GM19467 (cell line): Measurements from ENCODE around the gene ALOX5.
A peak's percentile ranks its signal among the peaks of the same experiment; 100 is the strongest.
"Not testable (repeated sequence)": the region's sequence is repeated elsewhere in the genome, so short reads cannot be mapped to it uniquely, and the experiment has no call there.

Source experiments
- ATAC-seq: cut with Tn5 transposase; IDR thresholded peaks from one replicate; pipeline ENCODE4 v1.9.1; 2021; ENCODE audit warnings: mild to moderate bottlenecking, moderate library complexity; ENCODE audit not compliant: unreplicated experiment

ALOX5 gene

GRCh38 chr10:45461034-45461433 lies 87.0 kb downstream of the ALOX5 start:
- ATAC-seq, result peak; percentile 61

DNA sequence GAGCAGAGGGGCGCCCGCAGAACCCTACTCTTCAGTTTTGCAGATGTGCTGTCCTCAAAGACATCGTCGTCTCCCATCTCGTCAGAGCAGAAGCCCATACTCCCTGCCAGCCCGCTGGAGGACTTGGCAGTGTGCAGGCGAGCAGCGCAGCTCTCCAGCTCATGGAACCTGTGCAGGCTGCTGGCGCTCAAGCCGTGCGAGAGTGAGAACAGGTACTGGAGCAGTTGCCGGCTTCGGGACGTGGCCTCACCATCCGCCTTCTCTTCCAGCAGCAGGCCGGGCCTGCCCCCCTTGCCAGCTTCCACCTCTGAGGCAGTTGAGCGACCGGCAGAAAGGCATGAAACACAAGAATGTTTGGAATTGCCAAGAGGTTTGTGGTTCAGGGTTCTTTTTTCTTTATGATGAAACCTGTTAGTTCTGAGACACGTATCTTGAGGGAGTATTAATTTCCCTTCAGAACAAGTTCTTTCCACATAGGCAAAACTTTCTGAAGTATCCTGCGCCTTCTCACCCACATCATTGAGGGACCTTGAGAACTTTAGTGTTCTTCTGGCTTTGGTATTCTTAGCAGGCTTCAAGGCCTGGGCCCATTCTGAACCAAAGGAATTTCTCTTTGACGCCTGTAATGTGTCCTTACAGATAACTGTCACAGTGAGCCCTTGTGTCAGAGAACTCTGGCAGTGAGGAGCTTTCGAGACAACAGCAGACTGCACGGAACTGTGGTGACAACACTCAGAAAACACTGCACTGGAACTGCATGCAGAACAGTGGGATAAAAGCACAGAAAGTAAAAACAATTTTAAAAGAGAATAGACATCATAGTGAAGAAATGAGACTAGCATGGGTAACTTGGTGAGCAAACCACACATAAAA lies 89.5 kb downstream of the ALOX5 start:
- no peak for ATAC-seq

DNA sequence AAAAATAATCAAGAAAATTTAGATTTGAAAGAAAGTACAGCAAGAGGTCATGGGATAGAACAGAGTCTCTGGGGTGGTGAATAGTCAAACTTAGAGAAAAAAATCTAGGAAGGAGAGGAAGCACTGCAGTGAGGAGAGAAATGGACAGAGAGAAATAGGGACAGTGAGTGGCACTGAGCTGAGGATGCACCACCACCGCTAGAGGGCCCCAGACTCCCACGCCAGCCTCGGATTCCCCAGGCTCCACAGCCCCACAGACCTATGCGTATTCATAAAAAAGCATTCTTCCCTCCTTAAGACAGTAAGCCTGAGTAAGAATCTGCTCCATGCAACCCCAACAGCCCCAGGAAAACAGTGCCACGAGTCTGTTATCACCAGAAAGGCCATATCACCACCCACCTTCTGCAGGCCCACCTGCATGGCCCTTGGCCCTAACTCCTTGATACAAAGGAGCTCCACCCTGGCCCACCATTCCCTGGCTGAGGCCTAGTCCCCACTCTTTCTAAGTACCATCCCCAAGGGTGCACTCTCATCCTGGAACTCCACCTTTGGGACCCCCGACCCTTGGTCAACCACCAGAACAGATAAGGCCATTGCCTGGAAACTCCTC lies 91.0 kb downstream of the ALOX5 start:
- ATAC-seq, result peak; percentile 31

DNA sequence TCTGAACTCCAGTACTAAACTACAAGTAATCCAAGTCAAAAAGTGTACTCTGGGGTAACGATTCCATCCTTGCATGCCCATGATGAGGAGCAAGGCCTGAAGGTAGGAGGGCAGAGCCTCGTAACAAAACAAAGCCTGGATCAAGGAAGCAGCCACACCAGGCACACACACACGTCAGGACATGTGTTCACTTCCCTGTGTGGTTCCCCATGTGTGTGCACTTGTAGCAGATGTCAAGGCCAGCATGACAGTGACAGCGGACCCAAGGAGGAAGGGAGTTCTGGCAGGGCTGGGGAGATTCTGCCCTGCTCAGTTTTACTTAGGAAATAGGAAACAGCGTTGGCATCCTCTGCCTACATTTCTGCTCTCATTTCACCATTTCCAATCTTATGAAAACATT lies 92.8 kb downstream of the ALOX5 start:
- no peak for ATAC-seq

DNA sequence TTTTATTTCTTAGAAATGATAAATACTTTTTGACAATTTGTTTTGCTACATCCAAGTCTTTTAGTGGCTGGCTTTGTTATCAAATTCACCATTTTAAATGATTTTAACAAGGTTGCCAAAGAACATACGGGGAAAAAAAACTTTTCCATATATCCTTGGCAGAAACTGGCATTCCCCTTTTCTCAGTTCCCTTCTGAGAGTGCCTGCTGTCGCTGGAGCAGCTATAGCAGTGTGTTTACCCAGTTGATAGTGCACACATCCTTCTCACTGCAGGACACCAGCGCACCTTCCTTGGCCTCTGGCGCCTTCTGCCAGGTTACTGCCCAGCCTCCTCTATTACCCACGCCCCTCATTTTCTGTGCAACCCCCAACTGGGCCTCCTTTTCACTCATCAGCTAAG lies 94.1 kb downstream of the ALOX5 start:
- ATAC-seq, result no peak

DNA sequence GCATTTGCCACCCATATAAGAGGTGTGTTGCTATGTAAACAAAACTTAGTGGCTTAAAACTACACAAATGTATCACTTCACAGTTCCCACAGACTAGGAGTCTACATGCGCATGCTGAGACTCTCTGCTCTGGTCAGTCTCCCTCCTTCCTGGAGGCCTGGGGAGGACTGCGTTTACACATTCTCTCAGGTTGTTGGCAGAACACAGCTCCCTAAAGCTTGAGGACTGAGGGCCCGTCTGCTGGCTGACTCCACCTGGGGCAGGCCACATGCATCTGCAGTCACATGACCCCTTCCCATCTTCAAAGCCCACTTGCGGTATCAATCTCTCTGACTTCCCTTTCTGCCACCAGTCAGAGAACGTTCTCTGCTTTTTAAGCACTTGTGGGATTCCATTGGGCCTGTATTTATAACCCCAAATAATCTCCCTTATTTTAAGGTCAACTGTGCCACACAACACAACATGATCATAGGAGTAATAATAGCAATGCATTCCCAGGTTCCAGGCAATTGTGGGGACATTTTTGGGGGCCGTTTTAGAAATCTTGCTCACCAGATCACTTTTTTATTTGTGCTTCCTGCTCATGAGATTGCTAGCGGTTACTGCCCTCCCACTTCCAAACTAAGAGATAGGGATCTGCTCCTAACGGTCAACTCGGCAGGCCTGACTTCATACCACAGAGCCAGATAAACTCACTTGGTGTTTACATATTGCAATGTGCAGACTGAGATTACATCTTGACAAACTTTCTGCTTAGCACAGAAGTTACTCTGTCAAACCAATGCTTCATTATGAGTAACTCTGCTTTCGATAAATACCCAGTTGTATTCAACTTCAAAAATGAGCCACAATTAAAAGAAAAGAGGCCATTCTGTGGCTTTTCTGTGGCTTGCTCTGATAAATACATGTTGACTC lies 96.3 kb downstream of the ALOX5 start:
- ATAC-seq, result no peak

- ATAC-seq, result no peak
Measured at GRCh38 chr10:45471059-45471458, 97.0 kb downstream of the ALOX5 start.

DNA sequence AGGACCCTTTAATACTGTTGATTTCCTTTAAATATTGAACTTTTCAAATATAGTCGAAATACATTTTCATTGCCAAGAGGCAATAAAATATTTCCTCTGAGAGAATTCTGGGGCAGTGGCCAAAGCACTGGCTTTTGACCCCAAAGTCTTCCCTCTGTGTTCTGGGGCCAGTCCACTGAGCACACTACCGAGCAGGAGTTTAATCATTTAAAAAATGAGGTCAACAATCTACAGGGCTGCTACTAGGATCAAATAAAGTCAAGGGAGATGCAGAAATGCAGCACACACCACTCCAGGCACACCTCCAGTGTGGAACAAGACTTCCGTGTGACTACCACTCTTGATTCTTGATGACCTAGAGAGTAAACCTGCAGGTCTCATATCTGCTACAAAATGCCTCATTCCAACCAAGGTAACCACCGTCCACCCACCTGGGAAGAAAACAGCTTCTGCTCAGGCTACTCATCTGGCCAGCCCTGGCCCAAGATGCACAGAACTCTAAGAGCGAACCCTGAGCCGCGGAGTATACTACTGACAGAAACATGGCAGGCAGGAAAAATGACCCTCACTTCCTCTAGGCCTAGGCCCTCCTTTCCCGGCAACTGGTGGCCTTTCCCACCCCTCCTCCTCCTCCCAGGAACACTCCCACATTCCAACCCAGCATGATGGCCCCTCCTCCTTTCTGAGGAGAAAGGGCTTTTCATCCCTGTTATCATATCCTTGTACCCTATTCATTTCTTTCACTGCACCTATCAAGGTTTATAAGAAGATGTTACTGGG lies 97.7 kb downstream of the ALOX5 start:
- ATAC-seq, result no peak

DNA sequence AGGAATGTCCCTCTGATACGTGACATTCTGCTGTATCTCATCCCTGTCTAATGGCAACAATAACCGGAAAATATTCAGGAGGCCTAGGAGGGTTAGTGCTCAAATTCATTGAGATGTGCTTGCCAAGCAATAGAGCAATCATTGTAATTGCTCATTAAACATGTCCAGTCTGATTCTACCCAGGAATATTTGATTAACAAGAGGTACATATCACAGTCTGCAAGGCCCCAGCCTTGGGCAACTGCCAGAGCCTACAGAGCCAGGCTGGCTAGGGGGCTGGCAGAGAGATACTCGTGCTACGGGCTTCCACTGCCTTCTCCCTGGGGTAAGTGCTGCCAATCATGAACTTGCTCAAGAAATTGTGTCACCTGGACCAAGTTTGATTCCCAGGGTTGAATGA lies 99.1 kb downstream of the ALOX5 start:
- ATAC-seq, result no peak

- no peak for ATAC-seq
Measured at GRCh38 chr10:45476559-45476958, 102.5 kb downstream of the ALOX5 start.

GRCh38 chr10:45480294-45480693 lies 106.3 kb downstream of the ALOX5 start:
- no peak for ATAC-seq

GRCh38 chr10:45481100-45481499 lies 107.1 kb downstream of the ALOX5 start:
- not testable (repeated sequence) for ATAC-seq

DNA sequence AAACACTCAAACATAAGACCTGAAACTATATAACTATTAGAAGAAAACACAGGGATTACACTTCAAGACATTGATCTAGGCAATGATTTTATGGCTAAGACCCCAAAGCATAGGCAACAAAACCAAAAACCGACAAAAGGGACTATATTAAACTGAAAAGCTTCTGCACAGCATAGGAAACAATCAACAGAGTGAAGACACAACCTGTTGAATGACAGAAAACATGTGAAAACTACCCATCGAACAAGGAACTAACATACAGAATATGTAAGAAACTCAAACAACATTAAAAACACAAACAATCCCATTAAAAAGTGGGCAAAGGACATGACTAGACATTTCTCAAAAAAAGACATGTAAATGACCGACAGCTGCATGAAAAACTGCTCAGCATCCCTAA lies 109.0 kb downstream of the ALOX5 start:
- ATAC-seq, result no peak

- ATAC-seq, result no peak
Measured at GRCh38 chr10:45487735-45488134, 113.7 kb downstream of the ALOX5 start.

DNA sequence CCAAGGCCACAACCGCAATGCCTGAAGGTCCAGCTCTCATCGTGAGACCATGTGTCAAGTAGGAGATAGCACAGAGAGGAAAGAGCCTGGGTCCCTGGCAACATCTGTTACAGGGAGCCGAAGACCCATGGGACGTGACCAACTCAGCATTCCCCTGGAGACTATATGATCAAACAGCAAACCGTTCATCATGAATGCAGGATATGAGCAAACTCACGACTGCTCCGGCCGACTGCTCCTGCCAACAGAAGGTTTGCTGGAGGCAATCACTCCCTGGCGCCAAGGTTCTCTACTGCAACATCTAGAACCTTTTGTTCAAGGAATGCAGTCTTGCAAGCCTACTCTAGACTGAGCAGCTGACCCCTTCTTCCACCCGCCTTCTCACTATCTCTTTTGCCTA lies 114.3 kb downstream of the ALOX5 start:
- no peak for ATAC-seq

GRCh38 chr10:45490277-45490676 lies 116.3 kb downstream of the ALOX5 start:
- ATAC-seq, result no peak

DNA sequence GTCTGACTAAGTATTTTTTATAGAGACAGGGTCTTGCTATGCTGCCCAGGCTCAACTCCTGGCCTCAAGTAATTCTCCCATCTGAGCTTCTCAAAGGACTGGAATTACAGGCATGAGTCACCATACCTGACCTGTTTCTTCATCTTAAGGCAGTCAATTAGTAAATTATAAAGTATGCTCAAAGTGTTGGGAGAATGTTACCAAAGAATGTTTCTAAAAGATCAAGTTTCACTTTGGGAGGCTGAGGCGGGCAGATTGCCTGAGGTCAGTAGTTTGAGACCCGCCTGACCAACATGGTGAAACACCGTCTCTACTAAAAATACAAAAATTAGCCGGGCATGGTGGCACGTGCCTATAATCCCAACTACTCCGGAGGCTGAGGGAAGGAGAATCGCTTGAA lies 117.0 kb downstream of the ALOX5 start:
- ATAC-seq, result no peak
